IPS-NIHi7 (cell line): ENCODE results near the gene WBP1L.

Experiments used
- DNase-seq: peaks from one replicate; pipeline ENCODE4 v3.0.0; 2012; ENCODE audit warnings: mixed read lengths; ENCODE audit errors: extremely low spot score

WBP1L gene

DNA sequence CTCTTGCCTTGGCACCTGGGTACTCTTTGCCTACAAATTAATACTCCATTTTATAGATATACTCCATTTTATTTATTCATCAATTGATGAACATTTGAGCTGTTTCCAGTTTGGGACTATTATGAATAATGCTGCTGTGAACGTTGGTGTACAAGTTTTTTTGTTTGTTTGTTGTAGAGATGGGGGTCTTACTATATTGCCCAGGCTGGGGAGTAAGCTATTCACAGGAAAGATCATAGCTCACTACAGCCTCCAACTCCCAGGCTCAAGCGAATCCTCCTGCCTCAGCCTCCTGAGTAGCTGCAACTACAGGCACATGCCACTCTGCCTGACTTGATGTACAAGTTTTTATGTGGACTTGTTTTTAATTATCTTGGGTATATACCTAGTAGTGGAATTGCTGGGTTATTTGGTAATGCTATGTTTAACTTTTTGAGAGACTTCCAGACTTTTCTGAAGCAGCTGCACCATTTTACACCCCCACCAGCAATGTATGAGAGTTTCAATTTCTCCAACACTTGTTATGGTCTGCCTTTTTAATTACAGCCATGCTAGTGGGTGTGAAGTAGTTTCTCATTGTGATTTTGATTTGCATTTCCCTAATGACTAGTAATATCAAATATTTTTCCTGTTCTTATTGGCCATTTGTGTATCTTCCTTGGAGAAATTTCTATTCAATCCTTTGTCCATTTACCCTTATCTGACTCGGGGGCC is 15.9 kb downstream of the WBP1L start:
- DNase-seq: no peak

GRCh38 chr10:102761981-102762380 is 18.2 kb downstream of the WBP1L start:
- no peak for DNase-seq

- no peak for DNase-seq
Measured at GRCh38 chr10:102762401-102763015, 18.8 kb downstream of the WBP1L start.

- no peak for DNase-seq
Measured at GRCh38 chr10:102763037-102763607, 19.4 kb downstream of the WBP1L start.

DNA sequence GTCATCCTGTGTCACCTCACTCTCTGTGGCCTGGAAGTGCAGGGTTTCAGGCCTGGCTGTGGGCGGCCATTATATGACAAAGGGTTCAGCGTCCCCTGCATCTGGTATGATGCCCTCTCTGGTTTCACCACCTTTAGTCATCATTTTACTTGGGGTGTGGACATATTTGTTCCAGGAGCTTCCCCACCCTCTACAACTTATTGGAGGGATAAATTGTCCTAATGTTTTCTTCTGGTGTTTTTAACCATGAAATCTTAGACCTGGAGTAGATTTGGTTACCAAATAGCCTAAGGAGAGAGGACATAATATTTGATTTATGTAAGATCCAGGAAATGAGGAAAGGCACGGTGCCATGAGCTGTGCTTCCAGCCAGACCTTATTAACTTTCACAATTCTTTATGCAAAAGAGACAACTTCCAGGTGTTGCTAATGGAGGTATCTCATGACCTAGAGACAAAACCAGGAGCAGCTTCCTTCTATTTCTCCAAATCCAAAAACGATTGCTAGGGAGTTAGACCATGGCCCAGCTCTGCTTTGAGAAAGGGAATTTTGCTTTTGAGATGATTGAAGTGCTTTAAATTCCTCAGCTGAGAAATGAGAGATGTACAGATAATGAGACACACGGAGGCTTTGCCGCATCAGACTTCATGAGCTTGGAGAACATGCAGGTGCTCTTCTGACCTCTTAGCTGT is 20.9 kb downstream of the WBP1L start:
- DNase-seq: no peak

- DNase-seq: no peak
Measured at GRCh38 chr10:102765336-102765735, 21.6 kb downstream of the WBP1L start.

- no peak for DNase-seq
Measured at GRCh38 chr10:102767428-102768160, 23.8 kb downstream of the WBP1L start.

DNA sequence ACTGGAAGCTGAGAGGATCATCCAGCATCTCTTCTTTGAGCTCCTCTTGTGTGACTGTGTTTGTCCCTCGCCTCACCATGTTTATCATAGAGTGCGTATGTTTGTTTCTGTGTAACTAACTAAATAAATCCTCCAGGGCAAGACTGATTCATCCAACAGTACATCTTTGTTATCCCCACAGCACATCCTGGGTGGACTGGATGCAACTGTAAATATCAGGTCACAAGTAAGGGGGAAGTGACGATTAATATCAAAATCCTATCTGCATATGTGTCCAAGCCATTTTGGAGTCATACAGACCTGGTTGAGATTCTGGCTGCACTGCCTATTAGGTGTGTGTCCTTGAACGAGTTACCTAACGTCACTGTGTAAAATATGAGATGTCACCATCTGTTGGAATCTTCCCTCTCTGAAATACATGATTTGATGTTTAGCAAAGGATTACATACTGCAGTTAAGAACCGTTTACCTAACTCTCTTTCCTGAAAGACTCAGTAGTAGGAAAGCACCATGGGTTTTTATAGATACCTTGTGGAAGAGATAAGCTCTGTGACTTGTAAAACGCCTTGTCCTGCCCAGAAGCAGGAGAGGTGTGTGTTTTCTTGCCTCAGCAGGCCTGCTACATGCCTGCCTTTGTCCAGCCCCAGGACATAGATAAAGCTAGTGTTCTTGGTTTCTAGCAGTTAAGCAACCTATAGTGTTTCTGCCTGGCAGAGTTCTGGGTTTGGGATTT is 25.8 kb downstream of the WBP1L start:
- no peak for DNase-seq

GRCh38 chr10:102770108-102770482 is 26.3 kb downstream of the WBP1L start:
- DNase-seq: no peak

- DNase-seq: no peak
Measured at GRCh38 chr10:102770792-102771191, 27.0 kb downstream of the WBP1L start.

DNA sequence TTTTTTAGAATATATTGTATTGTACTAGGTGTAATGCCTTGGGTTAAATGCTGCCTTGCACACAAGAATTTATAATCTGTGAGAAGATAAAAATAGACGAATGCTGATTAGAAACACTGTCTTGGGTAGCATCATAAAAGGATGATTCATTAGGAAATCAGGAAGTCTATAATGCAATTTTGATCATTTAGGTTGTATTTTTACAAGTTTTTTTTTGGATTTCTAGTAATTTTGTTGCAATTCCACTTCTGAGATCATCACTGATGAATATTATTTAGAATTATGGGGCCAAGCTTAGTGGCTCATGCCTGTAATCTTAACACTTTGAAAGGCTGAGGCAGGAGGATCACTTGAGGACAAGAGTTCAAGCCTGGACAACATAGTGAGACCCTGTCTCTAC is 29.6 kb downstream of the WBP1L start:
- no peak for DNase-seq

DNA sequence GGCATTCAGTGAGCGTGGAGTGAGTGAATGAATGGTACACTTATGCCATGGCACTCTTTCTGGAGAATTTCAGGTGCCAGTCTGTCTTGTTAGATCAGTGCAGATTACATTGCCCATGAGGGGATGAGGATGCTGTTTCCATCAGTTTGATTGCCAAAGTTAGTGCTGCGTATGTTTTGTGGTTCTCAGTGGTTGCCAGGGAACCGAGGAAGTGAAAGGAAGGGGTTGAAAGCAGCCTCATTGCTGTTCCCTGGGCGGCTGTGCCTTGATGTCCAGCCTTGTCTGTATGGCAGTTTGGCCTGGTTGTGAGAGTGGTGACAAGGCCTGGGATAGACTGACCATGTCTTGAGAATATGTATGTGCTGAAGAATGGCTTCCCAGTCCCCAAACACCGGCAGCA is 30.2 kb downstream of the WBP1L start:
- no peak for DNase-seq

DNA sequence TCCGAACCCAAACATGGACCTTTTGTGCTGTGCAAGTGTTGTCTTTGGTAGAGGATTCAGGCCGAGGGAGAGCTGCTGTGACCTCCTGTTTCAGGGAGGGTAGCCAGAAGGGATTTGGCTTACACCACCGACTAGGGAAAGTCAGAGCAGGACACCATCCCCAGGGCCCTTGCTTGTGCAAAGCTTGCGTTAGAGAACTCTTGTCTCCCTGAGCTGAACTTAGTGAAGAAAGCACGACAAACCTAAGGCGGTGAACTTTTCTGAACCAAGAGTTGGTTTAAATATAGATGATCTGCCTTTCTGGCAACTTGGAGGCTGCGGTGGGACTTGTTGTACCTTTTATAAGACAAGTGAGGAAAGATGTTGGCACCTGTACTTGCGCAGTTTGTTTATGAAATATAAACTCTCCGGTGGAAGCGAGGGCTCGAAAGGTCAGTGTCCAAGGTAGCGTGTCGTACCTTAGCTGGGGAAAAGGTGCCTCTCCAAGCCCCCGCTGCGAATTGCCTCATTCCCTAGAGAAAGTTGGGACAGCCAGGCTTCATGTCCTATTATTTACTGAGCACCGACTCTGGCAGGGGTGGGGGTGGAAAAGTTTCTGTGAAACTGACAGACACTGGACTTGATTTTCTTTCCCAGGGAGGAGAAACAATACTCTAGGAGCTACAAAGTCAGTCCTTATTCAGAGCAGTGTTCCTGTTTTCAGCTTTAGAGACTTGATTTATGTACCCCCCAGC is 31.6 kb downstream of the WBP1L start:
- no peak for DNase-seq

DNA sequence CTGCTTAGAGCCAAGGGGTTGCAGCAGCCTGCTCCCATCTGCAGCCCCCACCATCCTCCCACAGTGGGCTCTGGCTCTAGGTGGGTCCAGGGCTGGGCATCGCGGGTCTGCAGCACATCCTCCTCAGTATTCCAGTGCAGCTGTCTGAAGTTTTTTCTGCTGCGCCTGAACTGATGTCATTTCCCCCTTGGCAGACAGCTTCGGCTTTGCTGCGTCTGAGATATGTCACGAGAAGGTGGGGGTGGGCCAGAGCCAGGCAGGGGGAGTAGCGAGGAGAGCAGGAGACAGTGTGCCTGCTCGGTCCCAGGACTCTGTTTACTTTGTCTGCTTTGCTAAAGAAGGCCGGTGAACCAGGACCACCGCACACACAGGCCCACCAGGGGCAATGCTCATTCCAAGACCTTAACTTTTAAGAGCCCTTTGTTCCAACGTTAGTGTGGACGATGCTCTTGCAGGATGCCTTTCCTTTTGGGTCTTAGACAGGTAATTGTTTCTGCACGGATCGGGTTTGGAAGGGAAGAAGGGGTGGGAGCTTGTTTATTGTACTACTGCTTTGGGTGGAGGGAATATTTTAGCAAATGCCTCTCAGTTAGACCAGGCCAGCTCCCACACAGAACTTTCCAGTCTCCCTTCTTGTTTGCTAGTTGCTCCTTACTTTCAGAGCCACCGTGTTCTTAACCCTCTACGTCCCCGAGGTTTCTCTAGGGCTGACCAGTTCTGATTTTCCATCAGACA is 32.4 kb downstream of the WBP1L start:
- DNase-seq: peak; percentile 41

- DNase-seq: peak; percentile 63
Measured at GRCh38 chr10:102776779-102777456, 33.2 kb downstream of the WBP1L start.

DNA sequence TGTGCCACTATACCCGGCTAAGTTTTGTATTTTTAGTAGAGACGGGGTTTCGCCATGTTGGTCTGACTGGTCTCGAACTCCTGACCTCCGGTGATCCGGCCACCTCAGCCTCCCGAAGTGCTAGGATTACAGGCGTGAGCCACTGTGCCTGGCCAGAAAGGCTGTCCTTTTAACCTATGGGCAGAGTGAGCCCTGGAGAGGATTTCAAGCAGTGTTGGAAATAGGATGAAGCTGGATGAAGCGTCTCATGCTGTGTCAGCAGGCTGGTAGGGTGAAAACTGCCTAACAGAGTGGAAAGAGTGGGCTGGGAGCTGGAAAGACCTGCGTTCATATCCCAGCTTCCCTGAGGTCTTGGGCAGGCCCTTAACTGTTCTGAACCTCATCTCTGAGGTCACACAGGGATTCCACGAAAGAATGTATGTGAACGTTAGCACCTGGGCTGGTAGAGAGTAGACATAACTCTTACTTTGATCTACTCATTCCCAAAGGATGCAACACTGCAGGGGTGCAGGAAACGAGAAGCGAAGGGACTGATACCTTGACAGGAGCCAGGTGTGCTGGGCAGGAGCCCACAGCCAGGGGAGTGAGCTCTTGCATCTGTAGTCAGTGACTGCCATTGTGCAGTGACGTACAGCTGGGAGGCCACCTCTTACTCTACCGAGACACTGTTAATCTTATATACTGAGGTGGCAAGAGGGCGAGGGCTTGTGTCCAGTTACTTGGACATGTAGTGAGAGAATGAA is 34.1 kb downstream of the WBP1L start:
- DNase-seq: no peak

DNA sequence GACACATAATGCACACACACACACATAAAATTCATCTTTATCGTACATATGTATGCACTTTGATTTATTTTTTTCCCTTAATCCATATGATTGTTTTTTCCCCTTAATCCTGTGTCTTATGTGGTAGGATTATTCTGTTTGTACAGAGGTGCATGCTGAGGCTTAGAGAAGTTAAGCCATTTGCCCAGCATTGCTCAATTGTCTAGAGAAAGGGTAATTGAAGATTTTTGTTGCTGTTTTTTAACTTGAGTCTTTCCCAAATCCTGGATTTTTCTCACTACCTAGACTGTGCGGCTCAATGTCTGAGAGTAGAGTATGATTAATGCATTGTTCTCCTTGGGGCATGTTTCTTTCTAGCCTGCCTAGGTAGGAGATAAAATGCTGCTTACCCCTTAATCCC is 35.0 kb downstream of the WBP1L start:
- no peak for DNase-seq

GRCh38 chr10:102779680-102780526 is 36.2 kb downstream of the WBP1L start:
- peak; percentile 35 for DNase-seq
